Esophagus muscularis mucosa (tissue), 4 donors: ENCODE measurements around the gene TMEM123. TPM values are rescaled to one million over a fixed set of nuclear protein-coding genes. Genes with fewer than 3 reads are reported as not detected.

Source experiments
- DNase-seq: peaks from one replicate; pipeline ENCODE4 v3.0.0-alpha.2; 2017; ENCODE audit errors: extremely low spot score
- H3K27ac ChIP-seq, 4 donors: fragments of 200-600 bp; sonication (generic); replicated peaks in 1 of 4; 1 replicate in 3 of 4; 2 replicates in 1 of 4; pipeline ENCODE4 v1.5.1; 2016 to 2019; ENCODE audit warnings: mild to moderate bottlenecking in 1 of 4
- H3K27me3 ChIP-seq, 4 donors: fragments of 200-600 bp; sonication (generic); one replicate each; pipeline versions ENCODE4 v1.5.1 to v1.6.0; 2016 to 2019
- H3K36me3 ChIP-seq, 4 donors: fragments of 200-600 bp; sonication (generic); one replicate each; pipeline ENCODE4 v1.5.1; 2016 to 2019
- H3K4me1 ChIP-seq, 4 donors: fragments of 200-600 bp; sonication (generic); one replicate each; pipeline ENCODE4 v1.5.1; 2016 to 2019
- H3K4me3 ChIP-seq, 4 donors: fragments of 200-600 bp; sonication (generic); 1 replicate in 2 of 4; 2 replicates in 2 of 4; pipeline ENCODE4 v1.5.1; 2016 to 2019; ENCODE audit warnings: mild to moderate bottlenecking in 4 of 4, moderate library complexity in 1 of 4
- H3K9me3 ChIP-seq, 4 donors: fragments of 200-600 bp; sonication (generic); 1 replicate in 3 of 4; 2 replicates in 1 of 4; pipeline ENCODE4 v1.5.1; 2016 to 2019
- CTCF ChIP-seq, 3 experiments: fragments of 200-600 bp in 2 of 3; fragments of 450-650 bp in 1 of 3; sonication (generic) in 2 of 3; IDR thresholded peaks; one replicate each; pipeline ENCODE4 v1.5.1; 2017 to 2019; ENCODE audit warnings: antibody characterized with exemption in 3 of 3, mild to moderate bottlenecking in 2 of 3, moderate library complexity in 1 of 3
- EP300 ChIP-seq: sonication (generic); formaldehyde crosslinking; IDR thresholded peaks from one replicate; pipeline ENCODE4 v1.6.1; 2017; ENCODE audit warnings: antibody characterized with exemption
- POLR2A ChIP-seq: fragments of 450-650 bp; IDR thresholded peaks from one replicate; pipeline ENCODE4 v1.6.1; 2017; ENCODE audit warnings: antibody characterized with exemption, moderate library complexity, mild to moderate bottlenecking, low read depth
- POLR2AphosphoS5 ChIP-seq, 2 donors: sonication (generic); formaldehyde crosslinking; IDR thresholded peaks; one replicate each; pipeline ENCODE4 v1.6.1; 2017; ENCODE audit warnings: antibody characterized with exemption in 2 of 2
- whole genome bisulfite sequencing: methylation state at CpG from one replicate; pipeline ENCODE4 v1.1.5; 2018; 5-methylcytosine and 5-hydroxymethylcytosine counted together
- intact Hi-C: fragments of 100-400 bp; cut with DNase I; formaldehyde crosslinking; loops from one replicate; pipeline ENCODE4 v1.15.1; 2023
- total RNA-seq, 4 donors: library from RNA; depleted of rRNA; stranded (reverse); fragments of >200 nt; gene quantifications; one replicate each; pipeline versions ENCODE4 v1.1.0 to v1.2.1, GENCODE V29; 2016

TMEM123 gene
- total RNA-seq, 4 donors from 2014 or later, result 82.7 to 116 (median 88.8) TPM

- Histone ChIP-seq H3K27ac (no peak overlapping the region), H3K36me3 (no peaks in the 10 kb centered on the region), H3K4me3 (no peak overlapping the region), H3K4me1 (peaks cover 0 to 8% (median 4%) of the 10 kb centered on the region in 4 donors), H3K27me3 (no peaks in the 10 kb centered on the region), H3K9me3 (no peaks in the 10 kb centered on the region)
- intact Hi-C loops, result no loop called here
- DNase-seq, result peak; percentile 8
- WGBS, result 97% methylated on average over 2 of the region's 2 CpGs
- no peak for TF ChIP-seq POLR2A
- no peak for TF ChIP-seq EP300
- no peak for TF ChIP-seq CTCF (IDR thresholded peaks at IDR 0.05)
- no peak for TF ChIP-seq POLR2AphosphoS5 (IDR thresholded peaks at IDR 0.05)
These were observed 27.2 kb upstream of the TMEM123 start for GRCh38 chr11:102479733-102480132.

- Histone ChIP-seq H3K27ac (no peak overlapping the region), H3K4me3 (no peak overlapping the region), H3K9me3 (no peaks in the 10 kb centered on the region), H3K36me3 (no peaks in the 10 kb centered on the region), H3K4me1 (peaks cover 0 to 8% (median 4%) of the 10 kb centered on the region in 4 donors), H3K27me3 (no peaks in the 10 kb centered on the region)
- no peak for TF ChIP-seq POLR2AphosphoS5 (IDR thresholded peaks at IDR 0.05)
- TF ChIP-seq CTCF (IDR thresholded peaks at IDR 0.05), result no peak
- intact Hi-C loops, result no loop called here
- peak; percentile 3 for DNase-seq
- WGBS, result 100% methylated on average over 1 of the region's 1 CpG
These were observed 26.2 kb upstream of the TMEM123 start for GRCh38 chr11:102478673-102479299.

DNA sequence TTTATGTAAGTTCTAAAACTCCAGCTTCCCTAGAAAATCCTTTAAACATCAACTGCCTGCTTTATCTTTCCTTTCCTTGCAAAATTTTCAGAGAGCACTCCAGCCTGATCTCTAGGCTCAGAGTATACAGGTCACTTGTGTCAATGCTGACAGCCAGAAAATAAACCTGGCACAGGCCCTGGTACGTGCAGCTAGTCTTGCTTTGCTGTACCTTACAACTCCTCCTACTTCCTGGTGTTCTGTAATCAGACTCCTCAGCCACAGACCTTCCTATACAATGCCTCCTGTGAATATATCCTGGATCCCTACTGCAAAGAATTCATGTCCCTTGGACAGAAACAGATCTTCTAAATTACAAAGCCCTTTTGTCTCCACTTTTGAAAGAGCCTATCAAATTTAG, 24.2 kb upstream of the TMEM123 start:
- no peaks in the 10 kb centered on the region for H3K9me3 ChIP-seq
- peaks cover 0 to 7% (median 0%) of the 10 kb centered on the region in 4 donors for H3K4me1 ChIP-seq
- peak; percentile 79 for DNase-seq
- intact Hi-C loops, result no loop called here
- no peaks in the 10 kb centered on the region for H3K36me3 ChIP-seq
- 33% methylated on average over 1 of the region's 1 CpG for WGBS
- no peak for TF ChIP-seq POLR2A
- no peak for TF ChIP-seq POLR2AphosphoS5 (IDR thresholded peaks at IDR 0.05)
- no peak for TF ChIP-seq CTCF (IDR thresholded peaks at IDR 0.05)
- no peak overlapping the region for H3K27ac ChIP-seq
- H3K27me3 ChIP-seq, result no peaks in the 10 kb centered on the region
- no peak overlapping the region for H3K4me3 ChIP-seq

- 58% methylated on average over 1 of the region's 1 CpG for WGBS
- Histone ChIP-seq H3K9me3 (no peaks in the 10 kb centered on the region), H3K4me1 (peaks cover 0 to 7% (median 0%) of the 10 kb centered on the region in 4 donors), H3K27ac (no peak overlapping the region), H3K27me3 (no peaks in the 10 kb centered on the region), H3K36me3 (no peaks in the 10 kb centered on the region), H3K4me3 (no peak overlapping the region)
- no peak for TF ChIP-seq EP300
- no peak for TF ChIP-seq POLR2A
- TF ChIP-seq POLR2AphosphoS5 (IDR thresholded peaks at IDR 0.05), result no peak
- TF ChIP-seq CTCF (IDR thresholded peaks at IDR 0.05), result no peak
- intact Hi-C loops, result no loop called here
- peak; percentile 4 for DNase-seq
These were observed 23.5 kb upstream of the TMEM123 start for GRCh38 chr11:102476069-102476468.

GRCh38 chr11:102473543-102473942, 21.0 kb upstream of the TMEM123 start:
- 94% methylated on average over 5 of the region's 5 CpGs for WGBS
- peak; percentile 47 for DNase-seq
- no peak for TF ChIP-seq CTCF (IDR thresholded peaks at IDR 0.05)
- TF ChIP-seq EP300, result no peak
- no peak for TF ChIP-seq POLR2A

More at GRCh38 chr11:102473543-102473942, 21.0 kb upstream of the TMEM123 start:
- peaks cover 6 to 12% (median 10%) of the 10 kb centered on the region in 4 donors for H3K4me1 ChIP-seq
- H3K36me3 ChIP-seq, result no peaks in the 10 kb centered on the region
- no peaks in the 10 kb centered on the region for H3K9me3 ChIP-seq
- intact Hi-C loops, result no loop called here
- H3K27me3 ChIP-seq, result no peaks in the 10 kb centered on the region
- no peak overlapping the region for H3K27ac ChIP-seq
- no peak overlapping the region for H3K4me3 ChIP-seq
